Measurements from ENCODE around the gene ANO6.
"Not testable (repeated sequence)": the region's sequence is repeated elsewhere in the genome, so short reads cannot be mapped to it uniquely, and the experiment has no call there.

ANO6 gene

DNA sequence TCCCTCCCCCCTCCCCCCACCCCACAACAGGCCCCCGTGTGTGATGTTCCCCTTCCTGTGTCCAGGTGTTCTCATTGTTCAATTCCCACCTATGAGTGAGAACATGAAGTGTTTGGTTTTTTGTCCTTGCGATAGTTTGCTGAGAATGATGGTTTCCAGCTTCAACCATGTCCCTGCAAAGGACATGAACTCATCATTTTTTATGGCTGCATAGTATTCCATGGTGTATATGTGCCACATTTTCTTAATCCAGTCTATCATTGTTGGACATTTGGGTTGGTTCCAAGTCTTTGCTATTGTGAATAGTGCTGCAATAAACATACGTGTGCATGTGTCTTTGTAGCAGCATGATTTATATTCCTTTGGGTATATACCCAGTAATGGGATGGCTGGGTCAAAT is 101.4 kb downstream of the ANO6 start:
- not testable (repeated sequence) for DNase-seq

DNA sequence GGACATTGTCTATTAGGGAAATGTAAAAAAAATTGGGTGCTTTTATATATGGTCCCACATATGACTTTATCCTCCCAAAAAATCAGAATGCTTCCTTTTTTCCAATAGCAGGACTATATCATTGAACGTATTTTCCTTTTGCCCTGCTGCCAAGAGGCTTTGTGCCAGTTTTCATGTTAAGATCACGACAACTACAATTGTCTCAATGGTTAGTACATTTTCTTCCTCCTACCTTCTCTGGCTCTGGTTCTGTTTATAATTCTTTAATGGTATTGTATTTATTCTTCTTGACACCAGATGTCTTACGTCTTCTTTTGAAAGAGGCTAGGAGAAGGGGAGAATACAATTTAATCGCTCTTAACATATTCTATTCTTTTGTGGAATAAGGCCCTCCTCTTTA is 106.9 kb downstream of the ANO6 start:
- DNase-seq: no peak

DNA sequence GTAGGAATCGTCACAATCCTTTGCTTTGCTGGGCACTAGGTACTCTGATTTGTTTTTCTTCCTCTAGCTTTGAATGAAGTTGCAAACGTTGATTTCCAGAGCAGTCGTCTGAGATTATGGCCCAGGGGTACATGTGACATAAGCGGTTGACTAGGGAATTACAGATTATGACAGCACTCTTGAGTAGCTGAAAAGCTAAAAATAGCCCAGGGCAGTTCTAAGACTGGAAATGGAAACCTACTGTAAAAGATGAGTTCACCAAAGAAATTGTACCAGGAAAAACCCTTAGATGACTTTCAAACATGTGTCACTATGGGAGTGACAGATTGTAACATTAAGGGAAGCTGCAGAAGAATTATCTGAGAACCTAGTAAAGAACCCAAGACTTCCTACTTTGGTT is 108.5 kb downstream of the ANO6 start:
- no peak for DNase-seq

DNA sequence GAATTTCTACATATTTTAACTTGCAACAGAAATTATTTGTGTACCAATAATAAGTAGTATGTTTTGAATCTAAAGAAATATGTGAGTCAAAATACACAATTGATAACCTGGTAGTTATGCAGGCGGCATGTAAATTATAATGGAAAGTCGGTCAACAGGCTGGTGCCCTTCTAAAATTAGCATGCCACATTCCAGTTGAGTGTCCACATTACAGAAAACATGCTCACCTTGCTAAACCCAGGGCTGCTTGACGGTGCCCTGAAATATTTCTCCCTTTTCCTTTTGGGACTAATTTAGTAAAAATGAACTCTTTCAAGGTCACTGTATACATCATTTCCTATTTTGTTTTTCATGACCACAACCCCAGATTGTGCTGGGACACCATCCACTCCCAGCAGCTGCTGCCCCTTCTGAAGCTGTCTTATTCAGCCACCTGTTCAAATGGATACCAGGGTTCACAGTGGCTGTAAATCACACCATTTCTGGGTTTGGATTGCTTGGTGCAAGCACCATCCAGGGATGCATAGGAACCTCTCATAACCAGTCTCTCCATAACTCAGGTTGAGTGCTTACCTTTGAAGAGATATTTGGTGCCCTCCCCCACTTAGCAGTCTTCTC is 110.6 kb downstream of the ANO6 start:
- no peak for DNase-seq

DNA sequence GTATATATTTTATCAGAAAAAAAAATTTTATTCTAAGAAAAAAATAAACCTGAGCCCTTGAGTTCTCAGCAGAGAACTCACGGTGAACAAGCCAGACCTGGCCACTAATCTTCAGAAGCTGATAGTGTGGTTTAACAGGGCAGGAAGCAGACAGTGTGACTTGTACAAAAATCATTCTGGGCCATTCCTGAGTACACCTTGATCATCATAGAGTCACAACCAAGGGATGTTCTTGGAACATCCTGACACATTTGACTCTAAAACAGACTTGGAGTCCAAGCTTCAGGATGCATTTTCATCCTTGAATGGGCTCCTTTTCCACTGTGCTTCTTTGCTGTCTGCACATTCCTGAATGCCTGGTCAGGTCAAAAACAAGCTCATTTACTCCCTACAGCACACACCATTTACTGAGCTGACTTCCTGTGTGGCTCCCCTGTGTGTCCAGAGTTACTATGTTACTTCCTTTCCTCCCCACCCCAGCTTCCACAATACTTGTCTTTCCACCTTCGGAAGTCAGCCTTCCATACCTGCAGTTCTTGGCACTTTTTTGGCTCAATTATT is 112.0 kb downstream of the ANO6 start:
- no peak for DNase-seq

DNA sequence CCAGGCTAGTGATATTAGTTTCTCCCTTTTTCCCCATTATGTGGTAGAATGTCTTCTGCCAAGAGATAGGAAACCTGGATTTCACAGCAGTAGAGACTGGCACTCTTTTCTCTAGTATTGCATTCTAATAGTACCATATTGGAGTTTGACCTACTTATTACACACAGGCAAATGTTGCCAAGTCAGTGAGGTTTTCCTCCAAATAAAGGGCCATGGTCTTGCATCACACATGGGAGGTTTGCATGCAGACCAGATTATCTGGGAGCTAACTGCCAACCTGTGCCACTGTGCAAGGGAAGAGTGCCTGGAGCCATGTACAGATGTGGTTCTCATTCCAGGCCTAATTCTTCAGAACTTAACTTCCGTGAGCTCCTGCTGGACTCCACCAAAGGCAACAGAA is 113.3 kb downstream of the ANO6 start:
- DNase-seq: no peak

DNA sequence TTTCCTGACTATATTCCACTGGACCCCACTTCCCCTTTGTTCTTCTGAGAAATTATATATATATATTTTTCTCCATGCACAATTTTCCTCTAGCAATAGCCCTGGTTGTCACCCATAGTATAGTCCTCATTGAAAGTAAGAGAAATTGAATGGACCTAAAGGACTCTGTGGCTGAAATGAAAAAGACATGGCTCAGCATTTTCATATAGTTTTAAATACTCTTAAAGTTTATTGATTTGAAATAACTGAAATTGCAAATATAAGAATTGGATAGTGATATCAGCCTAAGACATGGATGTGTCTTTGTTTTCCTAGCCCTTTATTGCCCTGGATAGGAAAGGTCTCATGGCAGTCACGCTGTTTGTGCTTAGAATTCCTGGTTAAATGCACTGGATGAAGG is 113.8 kb downstream of the ANO6 start:
- no peak for DNase-seq

DNA sequence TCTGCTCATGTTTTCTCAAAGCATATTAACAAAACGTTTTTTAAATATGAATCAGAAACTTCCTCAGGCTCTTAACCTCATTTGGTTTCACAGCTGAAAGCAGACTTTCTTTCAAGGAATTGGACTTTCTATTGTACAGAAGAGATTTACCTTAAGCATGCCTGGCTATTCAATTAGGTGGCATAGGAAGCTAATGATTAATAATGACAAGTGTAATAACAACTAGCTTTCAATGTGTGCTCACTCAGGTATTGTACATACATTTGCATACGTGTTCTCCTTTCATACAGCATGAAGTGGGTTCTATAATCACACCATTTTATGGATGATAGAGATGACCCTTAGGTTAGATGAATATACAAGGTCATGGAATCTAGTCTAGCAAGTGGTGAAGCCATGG is 115.7 kb downstream of the ANO6 start:
- DNase-seq: no peak

DNA sequence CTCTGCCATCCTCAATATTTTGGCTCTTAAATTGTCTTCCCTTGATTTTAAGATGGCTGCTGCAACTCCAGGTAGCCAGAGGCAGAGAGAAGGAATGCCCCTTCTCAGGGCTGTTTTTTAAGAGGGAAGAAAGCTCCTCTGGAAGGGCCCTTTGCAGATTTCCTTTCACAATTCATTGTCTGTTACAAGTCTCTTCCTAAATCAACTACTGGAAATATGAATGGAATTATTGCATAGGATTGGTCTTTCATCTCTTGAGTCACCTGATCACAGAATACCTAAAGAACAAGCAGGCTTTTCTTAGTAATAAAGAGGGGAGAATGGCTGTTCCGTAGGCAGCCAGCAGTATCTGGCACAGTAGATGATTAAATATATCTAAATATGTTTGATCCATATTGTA is 118.5 kb downstream of the ANO6 start:
- DNase-seq: no peak

DNA sequence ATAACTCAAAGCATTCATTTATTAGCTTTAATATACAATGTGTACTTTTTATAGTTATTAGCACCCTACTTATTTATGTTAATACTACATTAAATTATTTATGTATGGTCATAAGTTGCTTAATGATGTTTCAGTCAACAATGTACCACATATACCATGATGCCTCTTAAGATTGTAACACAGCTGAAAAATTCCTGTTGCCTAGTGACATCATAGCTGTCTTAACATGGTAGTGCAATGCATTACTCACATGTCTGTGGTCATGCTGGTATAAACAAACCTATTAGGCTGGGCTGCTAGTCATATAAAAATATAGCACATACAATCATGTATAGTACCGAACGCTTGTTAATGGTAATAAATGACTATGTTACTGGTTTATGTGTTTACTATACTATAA is 120.4 kb downstream of the ANO6 start:
- no peak for DNase-seq

DNA sequence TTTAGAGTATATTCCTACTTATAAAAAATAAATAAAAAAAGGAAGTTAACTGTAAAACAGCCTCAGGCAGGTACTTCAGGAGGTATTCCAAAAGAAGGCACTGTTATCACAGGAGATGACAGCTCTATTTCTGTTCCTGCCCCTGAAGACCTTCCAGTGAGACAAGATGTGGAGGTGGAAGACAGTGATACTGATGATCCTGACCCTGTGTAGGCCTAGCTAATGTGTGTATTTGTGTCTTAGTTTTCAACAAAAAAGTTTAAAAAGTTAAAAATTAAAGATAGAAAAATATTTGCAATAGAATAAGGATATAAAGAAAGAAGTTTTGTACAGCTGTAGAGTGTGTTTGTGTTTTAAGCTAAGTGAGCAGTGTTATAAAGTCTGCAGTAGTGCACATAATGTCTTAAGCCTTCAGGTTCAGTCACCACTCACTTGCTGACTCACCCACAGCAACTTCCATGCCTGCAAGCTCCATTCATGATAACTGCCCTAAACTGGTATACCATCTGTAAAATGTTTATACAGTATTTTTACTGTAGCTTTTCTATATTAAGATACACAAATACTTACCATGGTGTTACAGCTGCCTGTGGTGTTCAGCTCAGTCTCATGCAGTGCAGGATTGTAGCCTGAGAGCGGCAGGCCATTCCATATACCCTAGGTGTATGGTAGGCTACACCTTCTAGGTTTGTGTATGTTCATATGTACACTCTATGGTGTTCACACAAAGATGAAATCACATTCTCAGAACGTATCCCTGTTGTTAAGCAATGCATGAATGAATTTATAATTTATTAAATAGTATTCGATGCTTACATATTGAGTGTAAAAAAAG is 121.1 kb downstream of the ANO6 start:
- no peak for DNase-seq

DNA sequence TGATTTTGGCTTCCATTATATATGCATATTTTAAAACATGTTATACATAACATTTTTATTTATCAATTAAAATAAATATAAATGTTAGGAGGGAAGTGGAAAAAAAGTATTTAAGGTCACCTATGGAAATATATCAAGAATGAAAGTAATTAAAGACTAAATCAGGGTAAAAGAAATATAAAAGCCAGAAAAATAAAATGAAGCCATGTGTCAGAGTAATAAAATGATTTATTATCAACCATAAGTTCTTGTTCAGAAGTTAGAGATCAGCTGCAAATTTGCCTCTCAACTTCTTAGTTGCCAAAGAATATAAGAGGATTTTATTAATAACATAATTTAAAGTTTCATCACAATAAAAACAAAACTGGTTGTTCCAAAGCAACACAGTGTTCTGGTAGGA is 121.9 kb downstream of the ANO6 start:
- DNase-seq: no peak

DNA sequence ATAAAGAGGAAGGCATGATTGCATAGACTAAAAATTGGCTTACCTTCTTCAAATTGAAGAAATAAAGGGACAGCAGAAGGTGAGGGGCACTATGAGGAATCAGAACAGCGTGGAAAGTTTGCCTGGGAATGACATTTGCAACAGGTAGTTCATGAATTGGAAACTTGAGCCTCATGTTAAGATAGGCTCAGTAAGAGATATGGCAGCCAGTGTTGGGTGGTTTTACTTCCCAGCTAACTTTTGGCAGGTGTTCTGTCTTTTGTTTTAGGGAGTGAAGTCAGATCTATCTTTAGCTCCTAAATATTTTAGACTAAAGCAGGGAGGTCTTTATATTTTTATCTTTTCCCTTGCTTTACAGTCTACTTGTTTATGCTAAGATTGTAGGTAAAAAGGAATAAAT is 122.4 kb downstream of the ANO6 start:
- DNase-seq: no peak

DNA sequence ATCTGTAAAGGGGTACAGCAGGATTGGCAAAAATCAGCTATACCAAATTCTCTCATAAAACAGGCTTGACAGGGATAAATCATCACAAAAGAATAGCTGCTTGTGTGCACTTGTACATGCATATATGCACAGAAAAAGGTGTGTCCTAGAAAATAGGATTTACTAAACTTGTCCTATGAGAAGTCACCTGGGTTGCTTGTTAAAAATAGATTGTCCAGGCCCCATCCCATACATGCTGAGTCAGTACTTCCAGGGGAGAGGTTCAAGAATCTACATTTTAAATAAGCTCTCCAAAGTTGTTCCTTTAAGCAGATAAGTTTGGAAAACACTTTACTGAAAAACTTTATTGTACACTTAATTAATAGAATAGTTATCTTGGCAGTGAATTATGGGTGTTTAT is 123.1 kb downstream of the ANO6 start:
- DNase-seq: no peak

DNA sequence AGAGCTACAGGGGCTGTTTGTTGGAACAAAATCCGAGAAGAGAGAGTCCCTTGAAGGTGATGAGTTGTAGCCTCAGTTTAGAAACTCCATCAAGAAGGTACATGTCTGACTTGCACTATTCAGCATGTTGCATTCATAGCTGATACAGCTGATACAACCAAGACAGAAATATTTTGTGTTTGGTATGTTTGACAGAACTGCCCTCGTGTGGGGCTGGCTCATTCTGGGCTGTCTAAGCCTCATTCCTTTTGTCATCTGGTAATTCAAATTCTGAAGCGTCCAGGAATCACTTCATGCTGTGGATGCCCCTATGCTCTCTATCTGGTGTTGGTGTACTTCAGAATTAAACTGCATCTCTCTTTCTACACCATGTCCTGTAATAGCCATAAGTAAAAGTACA is 126.3 kb downstream of the ANO6 start:
- no peak for DNase-seq

DNA sequence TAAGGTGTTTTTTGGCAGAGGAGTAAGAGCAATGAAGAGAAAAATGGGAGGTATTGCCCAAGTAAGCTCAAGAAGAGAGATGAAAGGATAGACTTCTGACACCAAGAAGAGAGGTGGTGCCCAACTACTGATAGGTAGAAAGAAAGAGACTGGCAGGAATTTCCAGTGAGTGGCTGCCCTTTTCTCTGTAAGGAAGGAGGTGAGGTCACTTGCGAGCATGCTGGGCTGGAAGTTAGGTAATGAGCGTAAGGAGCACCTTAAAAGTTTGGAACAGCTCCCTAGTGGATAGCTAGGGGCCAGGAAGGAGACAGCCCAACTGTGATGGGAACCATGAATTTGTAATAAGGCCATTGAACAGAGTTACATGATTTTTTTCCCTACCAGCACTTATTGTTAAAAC is 127.0 kb downstream of the ANO6 start:
- no peak for DNase-seq

DNA sequence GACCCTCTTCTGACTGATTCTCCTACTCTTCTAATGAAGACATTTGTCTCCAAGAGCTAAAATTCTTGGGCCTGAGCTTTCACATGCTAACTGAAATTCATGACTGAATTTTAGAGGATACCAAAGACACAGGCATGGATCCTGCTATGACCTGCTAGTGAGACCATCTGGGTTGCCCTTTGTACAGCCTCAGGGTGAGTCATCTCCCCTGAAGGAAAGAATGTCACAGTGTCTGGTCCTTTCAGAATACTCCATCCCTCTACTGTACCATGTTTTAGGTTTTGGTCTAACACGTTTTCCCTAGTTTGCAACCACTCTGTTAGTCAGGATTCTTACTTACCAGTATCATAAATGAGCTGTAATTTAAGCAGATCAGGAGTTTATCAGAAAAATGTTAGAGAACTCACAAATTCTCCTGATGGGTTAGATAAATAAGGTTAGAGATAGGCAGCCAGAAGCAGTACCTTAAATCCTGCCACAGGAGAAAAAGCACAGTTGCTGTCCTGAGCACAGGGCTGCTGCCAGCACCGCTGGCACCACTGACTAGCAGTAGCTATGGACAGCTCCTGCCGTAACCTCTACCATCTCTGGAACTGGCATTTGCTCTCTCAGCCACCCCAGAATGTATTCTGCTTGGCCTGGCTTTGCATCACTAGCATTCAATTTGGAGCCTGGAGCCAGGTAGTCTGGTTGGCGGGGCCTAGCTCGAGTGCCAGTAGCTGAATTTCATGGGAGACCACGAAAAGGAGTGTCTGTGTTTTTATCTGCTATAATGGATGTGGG is 127.6 kb downstream of the ANO6 start:
- no peak for DNase-seq

DNA sequence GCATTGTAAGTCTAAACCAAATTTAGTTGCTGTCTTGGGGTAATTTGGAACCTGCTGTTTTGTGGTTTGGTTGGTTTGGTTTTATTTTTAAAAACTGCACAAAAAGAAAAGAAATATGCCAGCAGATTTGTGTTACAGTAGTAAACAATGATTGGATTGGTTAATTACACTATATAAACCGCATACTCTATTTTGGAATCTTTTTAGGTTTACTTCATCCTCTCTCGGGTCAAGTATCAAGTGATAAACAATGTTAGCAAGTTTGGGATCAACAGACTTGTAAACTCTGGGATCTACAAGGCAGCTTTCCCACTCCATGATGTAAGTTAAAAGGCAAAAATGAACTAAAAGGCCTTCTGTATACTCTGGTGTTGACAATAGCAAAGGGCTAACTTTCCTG is 132.4 kb downstream of the ANO6 start:
- no peak for DNase-seq

DNA sequence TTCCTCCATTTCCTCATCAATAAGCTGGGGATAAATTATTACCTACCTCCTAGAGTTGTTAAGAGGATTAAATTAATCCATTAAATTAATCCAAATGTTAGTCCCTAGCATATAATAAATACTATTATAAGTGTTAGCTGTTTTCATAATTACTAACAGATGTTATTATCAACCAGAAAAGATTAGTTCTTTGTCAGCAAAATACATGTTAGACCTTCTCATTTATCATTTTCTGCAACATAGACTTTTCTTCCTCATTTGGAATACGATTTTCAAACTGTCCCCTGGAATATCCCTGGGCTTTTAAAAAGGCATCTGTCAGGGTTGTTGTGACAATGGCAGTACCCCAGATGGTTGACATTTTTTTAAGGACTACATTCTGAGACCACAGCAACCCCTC is 133.1 kb downstream of the ANO6 start:
- no peak for DNase-seq

DNA sequence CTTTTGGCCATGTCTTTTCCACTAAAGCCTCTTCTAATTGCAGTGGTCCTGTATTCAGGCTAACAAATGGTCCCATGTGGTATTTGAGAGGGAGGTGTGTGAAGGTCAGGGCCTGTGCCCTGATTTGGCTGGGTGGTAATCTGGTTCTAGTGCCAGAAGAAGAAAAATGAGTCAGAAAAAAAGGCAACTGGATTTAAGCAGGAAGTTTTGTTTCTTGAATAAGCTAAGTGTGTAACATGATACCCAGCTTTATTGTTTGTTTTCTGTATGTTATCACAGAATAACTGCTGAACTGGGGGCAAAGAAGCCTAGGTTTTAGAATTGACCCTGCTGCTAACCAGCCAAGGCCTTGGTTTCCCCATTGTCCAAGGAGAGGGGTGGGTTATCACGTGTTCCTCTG is 134.0 kb downstream of the ANO6 start:
- no peak for DNase-seq

DNA sequence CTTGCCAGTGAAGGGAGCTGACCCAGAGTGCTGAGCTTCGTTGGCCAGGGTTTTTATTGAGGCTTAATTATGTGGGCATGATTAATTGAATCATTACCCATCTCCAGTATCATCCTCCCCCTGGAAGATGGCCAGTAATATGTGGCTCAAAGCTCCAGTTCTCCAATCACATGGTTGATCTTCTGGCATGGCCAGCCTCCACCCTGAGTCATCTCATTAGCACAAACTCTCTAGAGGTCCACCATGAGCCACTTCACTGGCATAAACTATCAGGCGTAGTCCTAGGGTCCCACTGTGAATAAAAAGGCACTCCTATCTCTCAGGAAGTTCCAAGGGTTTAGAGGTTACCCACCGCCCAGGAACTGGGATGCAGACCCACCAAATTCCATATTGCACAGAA is 135.0 kb downstream of the ANO6 start:
- peak; percentile 51 for DNase-seq

DNA sequence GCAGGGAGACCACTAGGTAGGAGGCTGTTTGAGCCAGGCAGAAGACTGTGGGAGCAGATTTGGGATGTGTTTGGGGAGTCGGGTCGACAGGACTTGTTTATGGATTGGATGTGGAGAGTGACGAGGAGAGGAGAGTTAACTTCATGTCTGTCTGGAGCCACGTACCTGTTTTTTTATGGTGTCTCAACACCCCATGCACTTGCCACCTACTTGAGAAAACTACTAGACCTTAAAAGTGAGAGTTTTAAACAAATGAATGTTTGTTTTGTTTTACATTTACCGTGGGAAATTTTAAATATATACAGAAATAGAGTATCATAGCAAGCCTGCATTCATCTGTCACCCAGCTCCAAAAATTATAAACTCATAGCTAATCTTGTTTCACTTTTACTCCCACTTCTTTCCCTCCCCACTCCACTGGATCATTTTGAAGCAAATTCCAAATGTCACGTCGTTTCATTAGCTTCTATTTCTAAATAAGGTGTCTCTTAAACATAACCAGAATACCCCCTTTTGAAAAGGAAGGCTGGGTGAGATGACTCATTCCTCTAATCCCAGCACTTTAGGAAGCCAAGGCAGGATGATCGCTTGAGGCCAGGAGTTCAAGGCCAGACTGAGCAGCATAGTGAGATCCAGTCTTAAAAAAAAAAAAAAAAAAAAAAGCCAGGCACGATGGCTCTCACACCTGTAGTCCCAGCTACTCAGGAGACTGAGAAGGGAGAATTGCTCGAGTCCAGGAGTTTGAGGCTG is 136.2 kb downstream of the ANO6 start:
- no peak for DNase-seq

DNA sequence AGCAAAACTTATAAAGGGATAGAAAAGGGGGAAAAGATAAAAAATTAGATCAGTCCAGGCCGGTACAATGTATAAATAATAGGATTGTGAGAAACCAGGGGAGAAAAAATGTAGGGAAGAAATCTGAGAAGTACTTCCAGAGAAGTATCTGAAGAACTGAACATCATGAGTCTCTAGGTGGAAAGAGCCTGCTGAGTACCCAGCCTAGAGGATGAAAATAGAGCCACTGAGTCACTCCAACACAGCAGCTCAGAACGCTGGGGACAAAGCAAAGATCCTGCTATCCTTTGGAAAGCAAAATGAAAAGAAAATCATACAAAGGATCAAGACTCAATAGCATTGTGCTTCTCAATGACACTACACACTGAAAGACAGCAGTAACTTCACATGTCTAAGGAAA is 138.0 kb downstream of the ANO6 start:
- no peak for DNase-seq
